Fibroblast of mammary gland (primary cell): ENCODE measurements around the gene DEPDC5.
A peak's percentile ranks its signal among the peaks of the same experiment; 100 is the strongest.
"Not testable (repeated sequence)": the region's sequence is repeated elsewhere in the genome, so short reads cannot be mapped to it uniquely, and the experiment has no call there.

Source experiments
- DNase-seq: peaks from one replicate; pipeline ENCODE4 v3.0.0-alpha.2; 2010; ENCODE audit warnings: low read depth
- H3K4me3 ChIP-seq: 2 replicates; pipeline ENCODE4 v1.5.1; 2011; ENCODE audit warnings: low read depth, mild to moderate bottlenecking, low read length, moderate library complexity; ENCODE audit not compliant: control insufficient read depth
- TF ChIP-seq, protein P1 (sequence below): conservative IDR thresholded peaks from 2 replicates; pipeline ENCODE4 v1.5.1; 2011; ENCODE audit warnings: low read depth, low read length, inconsistent platforms; ENCODE audit not compliant: control insufficient read depth, insufficient read depth

The DEPDC5 gene

DNA sequence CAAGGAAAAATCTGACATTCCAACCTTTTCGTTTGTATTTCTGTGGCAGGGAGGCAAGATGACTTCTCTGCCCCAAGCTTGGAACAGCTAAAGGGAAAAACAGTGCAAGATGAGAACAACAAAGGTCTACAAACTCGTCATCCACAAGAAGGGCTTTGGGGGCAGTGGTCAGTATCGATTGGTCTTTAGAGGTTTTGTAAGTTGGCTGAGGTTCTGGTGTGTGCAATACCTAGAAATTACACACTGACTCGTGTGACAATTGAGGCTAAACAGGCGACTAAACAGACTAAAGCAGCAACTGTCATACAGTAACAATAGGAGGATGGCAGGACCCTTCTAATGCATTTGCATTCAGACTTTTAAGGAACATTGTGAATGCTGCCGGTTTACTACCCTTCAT, 994 bp downstream of the DEPDC5 start:
- TF ChIP-seq, protein P1, sequence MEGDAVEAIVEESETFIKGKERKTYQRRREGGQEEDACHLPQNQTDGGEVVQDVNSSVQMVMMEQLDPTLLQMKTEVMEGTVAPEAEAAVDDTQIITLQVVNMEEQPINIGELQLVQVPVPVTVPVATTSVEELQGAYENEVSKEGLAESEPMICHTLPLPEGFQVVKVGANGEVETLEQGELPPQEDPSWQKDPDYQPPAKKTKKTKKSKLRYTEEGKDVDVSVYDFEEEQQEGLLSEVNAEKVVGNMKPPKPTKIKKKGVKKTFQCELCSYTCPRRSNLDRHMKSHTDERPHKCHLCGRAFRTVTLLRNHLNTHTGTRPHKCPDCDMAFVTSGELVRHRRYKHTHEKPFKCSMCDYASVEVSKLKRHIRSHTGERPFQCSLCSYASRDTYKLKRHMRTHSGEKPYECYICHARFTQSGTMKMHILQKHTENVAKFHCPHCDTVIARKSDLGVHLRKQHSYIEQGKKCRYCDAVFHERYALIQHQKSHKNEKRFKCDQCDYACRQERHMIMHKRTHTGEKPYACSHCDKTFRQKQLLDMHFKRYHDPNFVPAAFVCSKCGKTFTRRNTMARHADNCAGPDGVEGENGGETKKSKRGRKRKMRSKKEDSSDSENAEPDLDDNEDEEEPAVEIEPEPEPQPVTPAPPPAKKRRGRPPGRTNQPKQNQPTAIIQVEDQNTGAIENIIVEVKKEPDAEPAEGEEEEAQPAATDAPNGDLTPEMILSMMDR: no peak
- peak overlapping the region; percentile 73 for H3K4me3 ChIP-seq

DNA sequence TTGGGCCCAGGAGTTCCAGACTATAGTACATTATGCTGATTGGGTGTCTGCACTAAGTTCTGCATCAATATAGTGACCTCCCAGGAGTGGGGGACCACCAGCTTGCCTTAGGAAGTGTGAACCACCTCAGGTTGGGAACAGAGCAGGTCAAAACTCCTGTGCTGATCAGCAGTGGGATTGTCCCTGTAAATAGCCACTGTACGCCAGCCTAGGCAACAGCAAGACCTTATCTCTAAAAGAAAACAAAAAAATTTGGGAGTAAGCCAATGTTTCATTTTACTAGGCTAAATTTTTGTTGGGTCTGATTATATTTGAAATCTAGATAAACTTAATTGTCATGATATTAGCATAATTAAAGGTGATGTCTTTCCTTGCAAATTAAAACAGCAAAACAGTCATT, 3.4 kb downstream of the DEPDC5 start:
- no peak overlapping the region for H3K4me3 ChIP-seq

More for the DNA sequence above, 994 bp downstream of the DEPDC5 start:
- peak; percentile 28 for DNase-seq

DNA sequence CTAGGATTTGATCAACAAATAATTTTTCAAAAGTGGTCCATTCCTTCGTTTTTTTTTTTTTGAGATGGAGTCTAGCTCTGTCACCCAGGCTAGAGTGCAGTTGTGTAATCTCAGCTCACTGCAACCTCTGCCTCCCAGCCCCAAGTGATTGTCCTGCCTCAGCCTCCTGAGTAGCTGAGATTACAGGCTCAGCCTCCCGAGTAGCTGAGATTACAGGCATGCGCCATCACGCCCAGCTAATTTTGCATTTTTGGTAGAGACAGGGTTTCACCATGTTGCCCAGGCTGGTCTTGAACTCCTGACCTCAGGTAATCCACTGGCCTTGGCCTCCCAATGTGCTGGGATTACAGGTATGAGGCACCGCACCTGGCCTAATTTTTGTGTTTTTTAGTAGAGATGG, 5.0 kb downstream of the DEPDC5 start:
- not testable (repeated sequence) for H3K4me3 ChIP-seq, DNase-seq

More for the DNA sequence above, 3.4 kb downstream of the DEPDC5 start:
- TF ChIP-seq, protein P1: no peak
- DNase-seq: no peak

DNA sequence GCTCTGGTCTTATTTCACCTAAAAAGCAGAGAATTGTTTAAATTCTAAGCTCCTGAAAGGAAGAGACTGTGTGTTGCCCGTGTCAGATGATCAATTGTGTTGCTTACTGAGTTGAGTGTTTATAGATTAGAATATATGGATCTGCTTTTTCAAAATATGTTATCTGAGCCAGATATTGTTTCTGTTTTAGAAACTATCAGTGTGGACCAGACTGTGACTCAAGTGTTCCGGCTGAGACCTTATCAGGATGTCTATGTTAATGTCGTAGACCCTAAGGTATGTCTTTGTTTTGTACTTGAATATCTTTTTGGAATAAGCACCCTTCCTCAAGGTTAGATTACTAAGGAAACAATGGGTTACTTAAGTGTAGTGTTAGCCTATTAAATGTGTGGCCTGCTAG, 11.0 kb downstream of the DEPDC5 start:
- H3K4me3 ChIP-seq: no peak overlapping the region
- DNase-seq: no peak
- TF ChIP-seq, protein P1: no peak

DNA sequence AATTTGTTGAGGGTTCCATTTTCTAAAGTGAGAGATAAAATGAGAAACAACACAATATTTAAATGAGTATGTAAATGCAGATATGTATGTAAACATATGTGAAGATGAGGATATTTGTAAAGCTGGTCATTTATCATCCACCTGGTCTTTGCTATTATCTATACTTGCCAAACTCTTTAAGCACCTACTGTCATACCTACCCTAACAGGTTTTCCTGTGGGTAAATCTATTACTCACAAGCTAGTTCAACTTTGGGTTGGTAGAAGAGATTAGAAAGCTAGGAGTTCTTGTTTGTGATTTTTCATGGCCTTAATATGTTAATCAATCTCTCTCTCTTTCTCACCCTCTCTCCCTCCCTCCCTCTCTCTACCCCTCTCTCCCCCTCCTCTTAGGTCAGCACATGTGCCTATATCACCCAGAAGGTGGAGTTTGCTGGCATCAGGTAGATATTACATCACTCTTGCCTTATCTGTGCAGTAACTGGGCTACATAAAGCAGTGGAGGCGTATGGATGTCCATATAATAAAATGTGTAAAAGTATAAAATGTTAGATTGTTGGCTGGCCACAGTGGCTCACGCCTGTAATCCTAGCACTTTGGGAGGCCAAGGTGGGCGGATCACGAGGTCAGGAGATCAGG, 14.7 kb downstream of the DEPDC5 start:
- DNase-seq: no peak
- TF ChIP-seq, protein P1: no peak
- no peak overlapping the region for H3K4me3 ChIP-seq

DNA sequence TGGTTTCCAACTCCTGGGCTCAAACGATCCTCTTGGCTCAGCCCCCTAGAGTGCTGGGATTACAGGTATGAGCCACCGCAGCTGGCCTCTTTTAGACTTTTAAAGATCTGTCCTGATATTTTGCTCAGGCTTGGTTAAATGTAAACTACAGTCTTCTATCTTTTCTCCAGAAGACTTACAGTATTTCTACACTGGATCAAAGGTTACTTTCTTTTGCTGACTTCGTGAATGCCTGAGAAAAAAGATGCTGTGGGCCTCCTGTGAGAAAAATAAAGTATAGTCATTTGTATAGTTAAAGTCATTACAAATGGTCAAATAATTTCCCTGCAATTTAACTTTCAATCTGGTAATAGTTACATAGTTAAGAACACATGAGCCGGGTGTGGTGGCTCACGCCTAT, 19.6 kb downstream of the DEPDC5 start:
- no peak for DNase-seq
- TF ChIP-seq, protein P1: no peak
- no peak overlapping the region for H3K4me3 ChIP-seq

DNA sequence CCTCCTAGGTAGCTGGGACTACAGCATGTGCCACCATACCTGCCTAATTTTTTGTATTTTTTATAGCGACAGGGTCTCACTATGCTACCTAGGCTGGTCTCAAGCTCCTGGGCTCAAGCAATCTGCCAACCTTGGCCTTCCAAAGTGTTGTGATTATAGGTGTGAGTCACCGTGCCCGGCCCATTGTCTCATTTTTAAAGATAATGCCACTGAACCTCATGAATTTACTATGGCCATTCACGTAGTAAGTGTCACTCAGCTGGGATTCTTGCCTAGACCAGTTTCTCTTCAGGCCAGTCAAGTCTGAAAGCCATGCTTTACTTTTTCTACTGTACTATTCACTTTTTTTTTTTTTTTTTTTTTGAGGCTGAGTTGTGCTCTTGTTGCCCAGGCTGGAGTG, 22.4 kb downstream of the DEPDC5 start:
- no peak overlapping the region for H3K4me3 ChIP-seq
- DNase-seq: no peak
- TF ChIP-seq, protein P1: no peak
